SK-N-SH (cell line): ENCODE results near the gene NDST4. TPM values are rescaled to one million over a fixed set of nuclear protein-coding genes. Genes with fewer than 3 reads are reported as not detected.

ENCODE experiments used
- CTCF ChIA-PET: fragments of 300-600, 350-600 bp; formaldehyde crosslinking; extraction: SDS; loops from one replicate; lab custom pipeline; 2021; lab: Yijun Ruan, JAX
- POLR2A ChIA-PET: fragments of 350-600 bp; sonication (Branson Sonifier 250); formaldehyde crosslinking; extraction: SDS; loops from one replicate; lab custom pipeline; 2020; ENCODE audit warnings: antibody characterized with exemption, inconsistent platforms; lab: Yijun Ruan, JAX
- DNase-seq: peaks from one replicate; pipeline ENCODE4 v3.0.0; 2012
- H2AFZ ChIP-seq: fragments of 200-600 bp; sonication (generic); 2 replicates; pipeline ENCODE4 v1.8.1; 2016; ENCODE audit warnings: antibody characterized with exemption, mild to moderate bottlenecking, low read depth
- H3F3A ChIP-seq: fragments of 200-600 bp; sonication (generic); replicated peaks from 2 replicates; pipeline ENCODE3; 2016; ENCODE audit warnings: antibody characterized with exemption, mild to moderate bottlenecking; ENCODE audit not compliant: insufficient read depth
- H3K27ac ChIP-seq, 2 experiments: fragments of 200-500 bp in 1 of 2; fragments of 200-600 bp in 1 of 2; sonication (Bioruptor generic) in 1 of 2; sonication (generic), shearing (Covaris generic) in 1 of 2; 2 replicates each; pipeline versions ENCODE4 v1.5.1 to v1.6.1; 2014 to 2016; ENCODE audit warnings: low read depth in 2 of 2, inconsistent platforms in 1 of 2, low read length in 1 of 2, mild to moderate bottlenecking in 1 of 2, mixed read lengths in 1 of 2
- H3K27me3 ChIP-seq: fragments of 200-600 bp; sonication (generic), shearing (Covaris generic); 2 replicates; pipeline ENCODE4 v1.6.1; 2016; ENCODE audit warnings: mixed run types; ENCODE audit not compliant: insufficient read depth
- H3K36me3 ChIP-seq, 2 experiments: fragments of 200-500 bp in 1 of 2; fragments of 200-600 bp in 1 of 2; sonication (Bioruptor generic) in 1 of 2; sonication (generic) in 1 of 2; replicated peaks in 1 of 2; 2 replicates each; pipeline versions ENCODE3 to v1.5.1; 2014 to 2016; ENCODE audit warnings: low read length in 1 of 2, mild to moderate bottlenecking in 1 of 2; ENCODE audit not compliant: insufficient read depth in 2 of 2, control insufficient read depth in 1 of 2
- H3K4me1 ChIP-seq, 2 experiments: fragments of 200-500 bp in 1 of 2; fragments of 200-600 bp in 1 of 2; sonication (Bioruptor generic) in 1 of 2; sonication (generic), shearing (Covaris generic) in 1 of 2; 2 replicates each; pipeline versions ENCODE4 v1.5.1 to v1.6.1; 2014 to 2016; ENCODE audit warnings: low read depth in 1 of 2, low read length in 1 of 2, mixed run types in 1 of 2; ENCODE audit not compliant: insufficient read depth in 2 of 2, control insufficient read depth in 1 of 2
- H3K4me2 ChIP-seq: fragments of 200-600 bp; sonication (generic), shearing (Covaris generic); 2 replicates; pipeline ENCODE4 v1.6.1; 2017; ENCODE audit warnings: mixed run types
- H3K4me3 ChIP-seq, 2 experiments: fragments of 200-500 bp in 1 of 2; fragments of 200-600 bp in 1 of 2; sonication (Bioruptor generic) in 1 of 2; sonication (generic), shearing (Covaris generic) in 1 of 2; 2 replicates each; pipeline versions ENCODE4 v1.5.1 to v1.8.1; 2014 to 2016; ENCODE audit warnings: low read depth in 2 of 2, inconsistent platforms in 1 of 2, low read length in 1 of 2, mild to moderate bottlenecking in 1 of 2, mixed read lengths in 1 of 2, moderate library complexity in 1 of 2
- H3K79me2 ChIP-seq: fragments of 200-600 bp; sonication (generic); 2 replicates; pipeline ENCODE4 v1.8.1; 2017; ENCODE audit warnings: mild to moderate bottlenecking; ENCODE audit not compliant: insufficient read depth
- H3K9ac ChIP-seq: fragments of 200-600 bp; sonication (generic); 2 replicates; pipeline ENCODE4 v1.6.1; 2017; ENCODE audit warnings: mixed run types
- H3K9me2 ChIP-seq: fragments of 200-600 bp; sonication (generic); 2 replicates; pipeline ENCODE4 v1.6.1; 2017; ENCODE audit warnings: mixed run types
- H3K9me3 ChIP-seq: fragments of 200-600 bp; sonication (generic); 2 replicates; pipeline ENCODE4 v1.6.1; 2017; ENCODE audit warnings: mixed run types, mild to moderate bottlenecking, moderate library complexity
- H4K20me1 ChIP-seq: fragments of 200-600 bp; sonication (generic); 2 replicates; pipeline ENCODE4 v1.6.1; 2017; ENCODE audit warnings: mild to moderate bottlenecking, mixed run types; ENCODE audit not compliant: insufficient read depth
- CHD2 ChIP-seq: fragments of 150-350 bp; IDR thresholded peaks from 2 replicates; pipeline ENCODE4 v1.6.1; 2018; ENCODE audit warnings: low read length; ENCODE audit not compliant: partially characterized antibody
- CTCF ChIP-seq: fragments of 200-600 bp; sonication (generic); IDR thresholded peaks from 2 replicates; pipeline ENCODE4 v1.6.1; 2017; ENCODE audit warnings: antibody characterized with exemption, mild to moderate bottlenecking, moderate library complexity
- ELF1 ChIP-seq: IDR thresholded peaks from 2 replicates; pipeline ENCODE4 v1.4.0; 2012
- EZH2phosphoT487 ChIP-seq: fragments of 200-600 bp; sonication (generic); IDR thresholded peaks from 2 replicates; pipeline ENCODE4 v1.6.1; 2017; ENCODE audit warnings: low read depth, mixed run types, mild to moderate bottlenecking, antibody characterized with exemption, moderate library complexity, borderline replicate concordance
- FOSL2 ChIP-seq: IDR thresholded peaks from 2 replicates; pipeline ENCODE4 v1.4.0; 2012; ENCODE audit warnings: low read depth, mild to moderate bottlenecking, moderate library complexity, borderline replicate concordance
- FOXM1 ChIP-seq: IDR thresholded peaks from 2 replicates; pipeline ENCODE4 v1.4.0; 2012; ENCODE audit warnings: low read depth, mild to moderate bottlenecking
- GATA2 ChIP-seq: sonication (generic); formaldehyde crosslinking; IDR thresholded peaks from 2 replicates; pipeline ENCODE4 v1.5.0; 2020; ENCODE audit warnings: mild to moderate bottlenecking, missing genetic modification reagents
- IRF3 ChIP-seq: fragments of 150-350 bp; IDR thresholded peaks from 2 replicates; pipeline ENCODE4 v1.6.1; 2016; ENCODE audit warnings: mild to moderate bottlenecking, low read depth, low read length
- JUND ChIP-seq: IDR thresholded peaks from 2 replicates; pipeline ENCODE4 v1.4.0; 2012
- MAX ChIP-seq: IDR thresholded peaks from 2 replicates; pipeline ENCODE4 v1.4.0; 2012; ENCODE audit warnings: low read depth
- NRF1 ChIP-seq: IDR thresholded peaks from 2 replicates; pipeline ENCODE4 v1.6.1; 2012; ENCODE audit warnings: low read depth, mild to moderate bottlenecking, low read length
- PBX3 ChIP-seq: IDR thresholded peaks from 2 replicates; pipeline ENCODE4; 2012
- RCOR1 ChIP-seq: fragments of 150-350 bp; IDR thresholded peaks from 2 replicates; pipeline ENCODE4 v1.6.1; 2017; ENCODE audit warnings: antibody characterized with exemption, low read length
- SIN3A ChIP-seq: IDR thresholded peaks from 2 replicates; pipeline ENCODE4 v1.6.1; 2012; ENCODE audit warnings: low read depth, mild to moderate bottlenecking, low read length, moderate library complexity, borderline replicate concordance
- SMC3 ChIP-seq: IDR thresholded peaks from 2 replicates; pipeline ENCODE4 v1.6.1; 2012; ENCODE audit warnings: low read depth, low read length, improper control_type of control experiment
- TEAD4 ChIP-seq: IDR thresholded peaks from 2 replicates; pipeline ENCODE4 v1.4.0; 2012; ENCODE audit warnings: mild to moderate bottlenecking, borderline replicate concordance; ENCODE audit not compliant: insufficient read depth
- USF2 ChIP-seq: fragments of 150-350 bp; IDR thresholded peaks from 2 replicates; pipeline ENCODE4 v1.6.1; 2017; ENCODE audit warnings: antibody characterized with exemption, low read length, low read depth, borderline replicate concordance
- YY1 ChIP-seq: IDR thresholded peaks from 2 replicates; pipeline ENCODE4 v1.4.0; 2012; ENCODE audit warnings: low read depth, mild to moderate bottlenecking
- WGBS: methylation state at CpG from one replicate; pipeline ENCODE4 v1.1.6; 2017; ENCODE audit warnings: low lambda C conversion rate; 5-methylcytosine and 5-hydroxymethylcytosine counted together
- polyA plus RNA-seq, 3 experiments: library from polyadenylated mRNA; depleted of rRNA; stranded (reverse); fragments of >200 nt; gene quantifications; 2 replicates each; pipeline ENCODE4 v1.2.3, GENCODE V29; 2012

NDST4 gene
- polyA plus RNA-seq, 1 of the 3 experiments (the other 2 are of a cell fraction), result not detected

GRCh38 chr4:114986133-114986532, 127.3 kb downstream of the NDST4 start:
- no peak overlapping the region for H3K9ac ChIP-seq
- H3K27ac ChIP-seq, result no peak overlapping the region
- no peak overlapping the region for H3K4me3 ChIP-seq
- no peaks in the 10 kb centered on the region for H3K79me2 ChIP-seq
- H3K4me1 ChIP-seq, result no peaks in the 10 kb centered on the region; a peak in 1 of 4 replicates
- 10% methylated on average over 4 of the region's 4 CpGs for WGBS
- TF ChIP-seq PBX3 (no peak), FOSL2 (no peak), TEAD4 (no peak), RCOR1 (no peak), USF2 (no peak), CHD2 (no peak), MAX (no peak), CTCF (no peak), GATA2 (no peak), JUND (no peak), EZH2phosphoT487 (no peak), SMC3 (no peak), FOXM1 (no peak), SIN3A (no peak), ELF1 (no peak), IRF3 (no peak), NRF1 (no peak), YY1 (no peak)
- H3K4me2 ChIP-seq, result no peak overlapping the region
- H3K36me3 ChIP-seq, result no peaks in the 10 kb centered on the region
- no peaks in the 10 kb centered on the region for H4K20me1 ChIP-seq
- H3K9me3 ChIP-seq, result no peaks in the 10 kb centered on the region
- H3K9me2 ChIP-seq, result no peaks in the 10 kb centered on the region
- no peaks in the 10 kb centered on the region for H3F3A ChIP-seq
- ChIA-PET CTCF (no interaction called here), POLR2A (no interaction called here)
- peak overlapping the region; percentile 18; the same call in 1 of the 2 replicates for H2AFZ ChIP-seq
- DNase-seq, result no peak
- H3K27me3 ChIP-seq, result no peaks in the 10 kb centered on the region
